Fibroblast of pulmonary artery (primary cell): Measurements from ENCODE around the gene H1-8.

Experiments used
- DNase-seq: peaks from one replicate; pipeline ENCODE4 v3.0.0-alpha.2; 2010; ENCODE audit warnings: low read depth
- H3K4me3 ChIP-seq: replicated peaks from 2 replicates; pipeline ENCODE4 v1.5.1; 2011; ENCODE audit warnings: low read depth, mild to moderate bottlenecking, control low read depth, low read length, moderate library complexity
- CTCF ChIP-seq: IDR thresholded peaks from 2 replicates; pipeline ENCODE4 v1.5.1; 2011; ENCODE audit warnings: mild to moderate bottlenecking, control low read depth, low read length, inconsistent platforms; ENCODE audit errors: missing control alignments

H1-8 gene

GRCh38 chr3:129525341-129525968 is 17.5 kb upstream of the H1-8 start:
- H3K4me3 ChIP-seq: no peak overlapping the region
- DNase-seq: peak; percentile 47
- TF ChIP-seq CTCF: no peak

GRCh38 chr3:129526121-129526900 is 16.7 kb upstream of the H1-8 start:
- DNase-seq: no peak
- no peak overlapping the region for H3K4me3 ChIP-seq
- TF ChIP-seq CTCF: no peak

- no peak for TF ChIP-seq CTCF
These were observed 15.7 kb upstream of the H1-8 start for GRCh38 chr3:129527262-129527661.

GRCh38 chr3:129528589-129529100 is 14.3 kb upstream of the H1-8 start, which contains the start of gene RHO:
RHO (plus strand) TSS chr3:129528639; CDS start chr3:129528734, 95 bp downstream.
- no peak for DNase-seq
- no peak within 1 kb of the TSS for H3K4me3 ChIP-seq
- no peak for TF ChIP-seq CTCF

More at GRCh38 chr3:129527262-129527661, 15.7 kb upstream of the H1-8 start:
- H3K4me3 ChIP-seq: no peak overlapping the region
- DNase-seq: no peak

- TF ChIP-seq CTCF: no peak
- no peak overlapping the region for H3K4me3 ChIP-seq
- no peak for DNase-seq
These were observed 13.4 kb upstream of the H1-8 start for GRCh38 chr3:129529436-129530210.

- no peak for TF ChIP-seq CTCF
- DNase-seq: peak; percentile 91
- no peak overlapping the region for H3K4me3 ChIP-seq
These were observed 12.7 kb upstream of the H1-8 start for GRCh38 chr3:129530251-129530791.
